Stimulated activated CD4-positive, alpha-beta T cell treated with anti-CD3 and anti-CD28 coated beads, Interleukin-1b, Interleukin-23, amount 100 ng/mL, for 48 hours (primary cell): ENCODE measurements around the gene ZNF598.
"Not testable (repeated sequence)": the region's sequence is repeated elsewhere in the genome, so short reads cannot be mapped to it uniquely, and the experiment has no call there.

Experiments
- DNase-seq: peaks from one replicate; pipeline ENCODE4 v3.0.0-alpha.2; 2020

Gene ZNF598

DNA sequence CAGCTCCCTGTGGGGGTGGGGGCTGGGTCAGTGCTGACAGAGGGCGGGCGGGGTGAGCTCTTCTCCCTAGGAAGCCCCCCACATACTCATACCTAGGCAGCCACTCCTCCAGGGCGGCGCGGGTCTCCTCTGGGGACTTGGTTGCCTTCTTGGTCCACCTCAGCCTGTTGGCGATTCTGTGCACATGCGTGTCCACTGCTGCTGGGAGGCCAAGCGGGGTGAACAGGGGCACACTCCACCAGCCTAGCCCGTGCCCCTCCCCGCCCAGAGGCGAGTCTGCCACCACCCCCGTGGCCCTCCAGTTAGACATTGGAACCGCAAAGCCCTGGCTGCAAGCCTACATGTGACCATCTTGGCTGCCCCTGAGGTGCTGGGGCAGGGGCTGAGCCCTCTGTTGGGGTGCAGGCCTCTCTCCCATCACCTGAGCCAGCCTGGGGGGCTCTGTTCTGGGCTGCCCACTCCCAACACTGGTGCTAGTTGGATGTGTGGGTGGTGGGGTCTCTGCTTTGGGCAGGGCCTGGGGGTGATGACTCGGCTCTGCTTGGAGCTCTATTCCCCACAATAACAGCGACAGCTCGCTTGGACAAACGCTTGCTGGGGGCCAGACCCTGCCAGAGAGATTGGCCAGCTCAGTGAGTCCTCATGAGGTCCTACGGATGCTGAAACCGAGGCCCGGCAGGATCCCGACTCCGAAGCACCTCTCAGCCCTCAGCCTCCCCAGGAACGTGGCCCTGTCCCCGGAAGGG lies 30.6 kb upstream of the ZNF598 start:
- no peak for DNase-seq

DNA sequence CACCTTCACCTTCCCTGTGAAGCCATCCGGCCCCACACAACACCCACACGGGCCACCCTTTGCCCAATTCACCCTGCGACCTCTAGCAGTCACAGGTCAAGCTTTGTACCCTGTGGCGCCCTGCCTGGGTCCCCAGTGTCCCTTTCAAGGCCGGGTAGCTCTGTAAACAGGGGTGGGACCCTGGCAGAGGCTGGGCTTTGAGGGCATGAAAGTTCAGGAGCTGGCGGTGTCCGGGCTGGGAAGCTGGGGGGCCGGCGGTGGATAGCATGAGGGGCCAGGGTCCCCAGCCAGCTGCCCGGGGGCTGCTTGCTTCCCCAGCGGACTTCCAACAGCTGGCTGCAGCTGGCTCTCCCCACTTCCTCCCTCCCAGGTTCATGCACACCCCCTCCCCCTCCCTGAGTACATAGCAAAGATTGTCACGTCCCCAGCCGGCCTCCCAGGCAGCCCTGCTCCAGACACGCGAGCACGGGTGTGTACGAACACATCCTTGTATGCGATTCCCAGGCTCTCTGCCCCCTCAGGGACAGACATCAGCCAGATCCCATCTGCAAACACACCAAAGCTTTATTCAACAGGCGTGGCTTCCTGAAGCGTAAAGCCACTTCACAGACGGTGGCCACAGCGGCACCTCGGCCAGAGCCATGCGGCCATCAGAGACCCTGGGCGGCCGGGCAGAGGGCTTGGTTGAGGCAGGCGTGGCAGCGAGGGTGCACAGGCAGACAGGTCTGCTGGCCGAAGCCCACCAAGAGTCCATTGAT lies 29.8 kb upstream of the ZNF598 start:
- no peak for DNase-seq

DNA sequence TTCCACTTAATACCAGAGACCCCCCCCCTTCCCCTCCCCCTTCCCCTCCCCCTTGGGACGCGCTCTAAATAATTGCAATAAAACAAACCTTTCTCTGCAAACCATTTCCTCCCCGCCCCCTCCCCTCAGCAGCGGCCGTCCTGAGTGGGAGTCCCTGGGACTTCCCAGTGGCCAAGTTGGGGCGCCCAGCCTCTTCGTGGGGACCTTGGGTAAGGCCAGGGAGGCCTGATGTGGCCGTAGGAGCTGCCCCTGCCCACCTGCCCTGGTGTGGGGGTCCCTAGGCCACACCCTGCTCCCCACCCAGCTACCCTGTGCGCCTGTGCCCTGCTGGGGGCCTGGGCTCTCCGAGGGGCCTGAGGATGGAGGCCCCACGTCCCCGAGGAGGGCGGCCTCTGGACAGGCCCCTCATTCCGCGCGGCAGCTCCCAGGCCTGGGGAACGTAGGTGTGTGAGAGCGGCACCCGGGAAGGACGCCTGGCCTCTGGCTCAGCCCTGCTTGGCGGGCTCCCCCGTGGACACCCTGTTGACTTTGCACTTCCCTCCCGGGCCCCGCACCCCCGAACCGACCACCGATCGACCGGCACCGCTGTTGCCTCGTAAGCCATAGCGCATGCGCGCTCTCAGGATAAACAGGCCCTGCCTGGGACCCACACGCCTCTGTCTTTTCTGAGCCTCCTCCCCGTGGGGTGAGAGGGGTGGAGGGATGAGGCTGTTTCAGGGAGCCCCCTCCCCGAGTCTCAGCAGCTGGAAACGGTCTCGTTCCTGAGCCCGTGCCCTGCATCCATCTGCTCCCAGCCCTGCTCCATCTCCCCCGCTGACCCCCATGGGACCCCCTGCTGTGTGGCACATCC lies 29.0 kb upstream of the ZNF598 start:
- DNase-seq = no peak

DNA sequence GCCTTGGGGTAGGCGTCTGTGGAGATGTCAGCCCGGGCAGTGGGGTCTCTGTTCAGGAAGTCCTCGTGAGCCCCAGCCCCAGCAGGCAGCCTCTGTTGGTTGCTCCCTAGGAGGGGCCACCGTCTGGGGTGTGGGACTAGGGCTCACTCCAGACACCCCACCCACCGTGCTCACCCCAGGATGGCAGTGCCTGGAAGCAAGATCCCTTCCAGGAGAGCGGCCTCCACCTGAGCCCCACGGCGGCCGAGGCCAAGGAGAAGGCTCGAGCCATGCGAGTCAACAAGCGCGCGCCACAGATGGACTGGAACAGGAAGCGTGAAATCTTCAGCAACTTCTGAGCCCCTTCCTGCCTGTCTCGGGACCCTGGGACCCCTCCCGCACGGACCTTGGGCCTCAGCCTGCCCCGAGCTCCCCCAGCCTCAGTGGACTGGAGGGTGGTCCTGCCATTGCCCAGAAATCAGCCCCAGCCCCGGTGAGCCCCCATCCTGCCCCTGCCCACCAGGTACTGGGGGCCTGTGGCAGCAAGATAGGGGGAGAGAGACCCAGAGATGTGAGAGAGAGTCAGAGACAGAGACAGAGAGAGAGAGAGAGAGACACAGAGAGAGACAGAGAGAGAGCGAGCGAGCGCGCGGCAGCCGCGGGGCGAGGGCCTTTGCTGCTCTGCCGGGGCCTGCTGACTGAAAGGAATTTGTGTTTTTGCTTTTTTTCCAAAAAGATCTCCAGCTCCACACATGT lies 28.2 kb upstream of the ZNF598 start:
- DNase-seq = no peak

DNA sequence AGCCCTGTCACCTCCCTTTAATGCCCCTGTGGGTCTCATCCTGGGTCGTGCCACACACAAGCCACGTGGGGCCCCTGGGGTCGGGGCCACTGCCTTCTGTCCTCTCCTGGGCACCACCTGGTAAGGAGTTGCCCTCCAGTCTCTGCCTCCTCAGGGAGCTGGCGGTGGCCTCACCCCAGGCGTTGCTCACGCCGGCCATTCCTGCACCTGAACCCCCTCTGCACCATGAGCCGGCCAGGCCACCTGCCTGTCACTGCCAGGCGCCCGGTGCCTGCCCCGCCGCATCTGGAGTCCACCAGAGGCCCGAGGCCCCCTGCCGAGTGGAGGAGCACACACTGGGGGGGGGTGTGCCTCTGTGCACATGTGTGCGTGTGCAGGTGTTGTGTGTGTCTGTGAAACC lies 27.5 kb upstream of the ZNF598 start:
- DNase-seq = no peak

DNA sequence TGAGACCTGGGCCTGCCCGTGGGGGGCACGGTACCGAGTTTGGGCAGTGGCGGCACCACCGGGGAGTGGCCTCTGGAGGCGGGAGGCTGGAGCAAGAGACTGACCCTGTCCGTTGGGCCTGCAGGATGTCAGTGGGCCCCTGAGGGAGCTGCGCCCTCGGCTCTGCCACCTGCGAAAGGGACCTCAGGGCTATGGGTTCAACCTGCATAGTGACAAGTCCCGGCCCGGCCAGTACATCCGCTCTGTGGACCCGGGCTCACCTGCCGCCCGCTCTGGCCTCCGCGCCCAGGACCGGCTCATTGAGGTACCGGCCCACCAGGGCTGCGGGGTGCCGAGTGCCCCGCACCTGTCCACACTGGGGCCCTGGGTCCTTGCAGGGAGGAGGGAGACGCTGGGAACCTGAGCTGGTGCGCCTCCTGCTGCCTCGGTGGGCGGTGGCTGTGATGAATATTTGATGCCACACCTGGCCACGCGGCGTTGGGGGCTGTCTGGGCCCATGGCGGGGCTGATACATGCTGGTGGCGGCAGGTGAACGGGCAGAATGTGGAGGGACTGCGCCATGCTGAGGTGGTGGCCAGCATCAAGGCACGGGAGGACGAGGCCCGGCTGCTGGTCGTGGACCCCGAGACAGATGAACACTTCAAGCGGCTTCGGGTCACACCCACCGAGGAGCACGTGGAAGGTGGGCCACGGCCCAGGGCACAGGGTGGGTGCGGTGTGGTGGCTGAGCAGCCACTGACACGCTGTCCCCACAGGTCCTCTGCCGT lies 26.8 kb upstream of the ZNF598 start:
- no peak for DNase-seq

DNA sequence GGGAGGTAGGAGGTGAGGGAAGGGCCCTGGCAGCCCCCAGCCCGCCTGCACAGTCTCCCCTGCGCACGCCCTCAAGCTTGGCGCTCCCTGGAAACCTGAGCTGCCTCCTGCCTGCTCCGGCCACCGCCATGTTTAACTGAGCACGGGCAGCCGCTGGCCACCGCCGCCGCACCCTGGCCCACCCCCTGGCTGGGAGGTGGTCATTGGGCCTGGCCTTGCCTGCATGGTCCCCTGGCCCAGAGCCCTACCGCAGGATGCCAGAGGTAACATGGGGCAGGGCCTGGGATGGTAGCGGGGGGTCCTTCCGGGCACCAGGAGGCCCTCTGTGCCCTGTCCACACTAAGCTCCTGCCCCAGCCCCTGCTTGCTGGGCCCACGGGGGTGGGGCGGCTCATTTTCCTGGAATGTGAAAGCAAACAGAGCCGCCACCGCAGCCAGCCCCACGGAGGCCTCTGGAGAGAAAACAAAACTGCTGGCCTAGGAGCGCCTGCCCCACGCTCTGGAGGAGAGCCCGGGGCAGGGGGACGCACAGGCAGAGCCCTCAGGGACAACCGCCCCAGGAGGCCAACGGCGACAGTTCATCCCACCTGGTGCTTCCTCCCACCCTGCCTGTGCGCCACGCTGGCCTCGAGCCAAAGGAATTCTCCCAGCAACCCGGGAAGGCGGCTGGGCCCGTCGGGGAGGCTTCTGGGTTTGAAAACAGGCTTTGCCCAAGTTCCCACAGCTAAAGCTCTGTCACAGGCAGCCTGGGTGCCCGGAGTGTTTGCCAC lies 26.0 kb upstream of the ZNF598 start:
- no peak for DNase-seq

DNA sequence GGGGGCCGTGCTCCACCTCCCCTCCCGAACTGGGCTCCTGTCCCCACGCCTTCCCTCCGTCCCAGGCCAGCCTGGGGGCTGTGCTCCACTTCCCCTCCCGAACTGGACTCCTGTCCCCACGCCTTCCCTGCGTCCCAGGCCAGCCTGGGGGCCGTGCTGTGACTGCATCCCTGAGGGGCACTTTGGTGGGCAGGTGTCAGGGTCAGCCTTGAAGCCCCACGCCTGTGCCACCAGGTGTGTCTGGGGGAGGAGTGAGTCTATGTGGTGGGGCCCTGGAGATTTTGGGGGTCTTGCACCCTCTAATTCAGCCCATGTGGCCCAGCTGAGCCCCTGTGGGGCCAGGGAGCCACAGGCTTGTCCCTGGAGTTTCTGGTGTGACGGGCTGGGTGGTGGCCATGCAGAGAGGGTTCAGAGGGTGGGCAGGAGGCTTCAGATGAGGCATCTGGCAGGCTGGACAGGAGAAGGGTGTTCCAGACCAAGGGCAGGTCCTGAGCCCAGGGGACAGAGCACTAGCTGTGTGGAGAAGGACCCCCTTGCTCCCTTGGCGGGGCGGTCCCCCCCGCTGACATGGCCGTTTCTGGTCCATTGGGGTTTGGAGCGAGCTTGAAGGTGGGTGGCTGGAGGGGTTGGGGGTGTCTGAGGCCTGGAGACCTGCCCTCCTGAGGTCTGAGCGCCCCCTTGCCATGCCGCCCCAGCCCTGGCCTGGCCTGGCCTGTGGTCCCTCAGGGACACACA lies 25.2 kb upstream of the ZNF598 start:
- no peak for DNase-seq

DNA sequence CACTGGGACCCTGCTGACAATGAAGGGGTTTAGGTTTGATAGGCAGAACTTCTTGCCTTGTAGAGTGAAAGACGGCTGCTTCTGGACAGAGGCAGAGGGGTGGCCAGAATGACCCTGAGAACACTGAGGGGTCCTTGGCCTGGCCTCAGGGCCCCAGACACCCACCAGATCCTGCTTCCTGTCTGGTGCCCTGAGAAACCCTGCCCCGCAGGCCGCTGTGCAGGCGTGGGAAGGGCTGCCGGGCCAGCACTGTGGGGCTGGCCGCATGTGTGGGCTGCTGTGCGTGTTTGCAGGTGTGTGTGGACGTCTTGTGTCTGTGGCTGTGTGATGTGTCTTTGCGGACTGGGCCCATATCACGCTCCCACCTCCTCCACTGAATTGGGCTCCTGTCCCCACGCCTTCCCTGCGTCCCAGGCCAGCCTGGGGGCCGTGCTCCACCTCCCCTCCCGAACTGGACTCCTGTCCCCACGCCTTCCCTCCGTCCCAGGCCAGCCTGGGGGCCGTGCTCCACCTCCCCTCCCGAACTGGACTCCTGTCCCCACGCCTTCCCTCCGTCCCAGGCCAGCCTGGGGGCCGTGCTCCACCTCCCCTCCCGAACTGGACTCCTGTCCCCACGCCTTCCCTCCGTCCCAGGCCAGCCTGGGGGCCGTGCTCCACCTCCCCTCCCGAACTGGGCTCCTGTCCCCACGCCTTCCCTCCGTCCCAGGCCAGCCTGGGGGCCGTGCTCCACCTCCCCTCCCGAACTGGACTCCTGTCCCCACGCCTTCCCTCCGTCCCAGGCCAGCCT lies 24.5 kb upstream of the ZNF598 start:
- DNase-seq = not testable (repeated sequence)

DNA sequence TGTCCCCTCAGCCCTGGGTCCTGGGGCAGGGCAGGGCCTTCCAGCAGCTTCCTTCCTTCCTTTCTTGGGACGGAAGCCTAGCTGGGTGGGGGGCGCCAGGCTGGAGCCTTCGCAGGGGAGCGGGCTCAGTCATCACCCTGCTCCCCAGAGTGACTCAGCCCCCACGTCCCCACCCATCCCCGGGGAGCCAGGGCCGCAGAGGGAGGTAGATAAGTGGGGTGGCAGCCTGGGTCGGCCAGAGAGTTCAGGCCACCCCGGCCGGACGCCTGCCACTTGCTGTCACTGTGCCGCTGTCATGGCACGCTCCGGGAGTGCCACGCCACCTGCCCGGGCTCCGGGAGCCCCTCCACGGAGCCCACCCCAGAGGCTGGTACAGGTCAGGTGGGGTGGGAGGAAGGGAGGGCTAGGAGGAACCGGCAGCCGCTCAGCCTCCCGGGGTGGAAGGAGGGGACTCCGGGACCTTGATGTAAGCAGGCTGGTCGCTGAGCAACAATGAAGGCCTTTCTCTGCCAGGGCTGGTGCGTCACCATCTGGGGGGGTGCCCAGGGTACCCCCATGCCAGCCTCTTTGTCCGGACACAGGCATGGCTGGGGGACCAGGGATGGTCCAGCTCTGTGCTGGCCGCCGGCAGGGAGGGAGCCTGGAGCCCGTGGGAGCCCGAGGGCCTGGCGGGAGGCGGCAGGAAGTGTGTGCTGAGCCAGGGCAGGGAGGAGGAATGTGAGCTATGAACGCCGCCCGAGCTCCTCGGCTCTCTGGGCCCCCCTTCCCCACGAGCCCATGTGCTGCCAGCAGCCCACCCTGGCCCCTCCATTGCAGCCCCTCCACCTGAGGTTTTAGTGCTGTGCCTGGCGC lies 23.7 kb upstream of the ZNF598 start:
- no peak for DNase-seq

DNA sequence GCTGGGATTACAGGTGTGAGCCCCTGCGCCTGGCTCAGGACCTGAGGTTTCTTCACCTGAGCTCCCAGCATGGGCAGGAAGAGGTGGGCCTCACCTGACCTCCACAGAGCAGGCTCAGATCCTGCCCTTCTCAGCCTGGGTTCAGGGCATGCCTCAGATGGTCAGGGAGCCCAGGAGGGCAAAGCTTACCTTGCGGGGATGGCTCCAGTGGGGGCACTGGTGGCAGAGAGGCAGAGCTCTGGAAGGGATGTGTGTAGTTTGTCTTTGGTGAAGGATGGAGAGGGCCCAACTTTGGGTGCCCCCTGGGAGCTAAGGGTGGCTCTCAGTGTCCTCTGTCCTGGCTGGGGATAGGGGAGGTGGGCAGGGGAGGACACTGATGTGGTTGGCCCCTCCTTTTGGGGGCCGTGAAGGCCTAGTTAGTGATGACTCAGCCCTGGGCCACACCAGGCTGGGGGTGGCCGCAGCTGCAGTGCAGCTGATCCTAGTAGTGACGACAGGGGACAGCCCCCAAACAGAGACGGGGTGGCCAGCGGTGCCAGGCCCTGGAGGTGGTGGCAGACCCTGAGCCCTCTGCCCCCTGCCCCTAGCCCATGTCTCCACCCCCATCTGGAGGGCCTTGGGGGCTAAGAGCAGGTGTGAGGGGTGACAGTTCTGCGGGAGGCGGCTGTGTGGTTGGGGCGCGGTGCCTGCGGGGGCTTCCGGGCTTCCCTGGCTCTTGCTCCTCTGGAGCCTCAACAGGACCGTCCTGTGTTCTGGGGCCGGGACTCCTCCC lies 22.9 kb upstream of the ZNF598 start:
- DNase-seq = no peak

DNA sequence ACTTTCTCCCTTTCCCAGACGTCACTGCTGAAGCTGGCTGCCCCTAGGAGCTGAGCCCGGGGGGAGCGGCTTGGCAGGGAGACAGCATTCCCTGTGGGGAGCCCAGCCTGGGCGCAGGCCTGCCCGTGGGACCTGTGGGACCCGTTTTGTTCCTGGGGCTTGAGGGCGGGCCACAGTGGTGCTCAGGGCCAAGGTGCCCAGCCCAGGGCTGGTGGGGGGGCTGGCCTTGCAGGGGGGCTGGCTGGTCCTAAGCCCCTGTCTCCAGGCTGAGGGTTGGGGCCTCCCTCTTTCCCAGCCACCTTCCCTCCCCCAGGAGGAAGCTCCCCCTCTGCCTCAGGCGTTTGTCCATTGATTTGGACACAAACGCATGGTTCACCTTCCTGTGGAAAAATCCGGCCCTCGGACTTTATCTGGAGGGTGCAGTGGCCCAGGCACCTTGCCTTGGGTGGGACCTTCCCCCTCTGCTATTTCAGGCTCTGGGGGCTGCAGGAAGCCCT lies 21.5 kb upstream of the ZNF598 start:
- no peak for DNase-seq

DNA sequence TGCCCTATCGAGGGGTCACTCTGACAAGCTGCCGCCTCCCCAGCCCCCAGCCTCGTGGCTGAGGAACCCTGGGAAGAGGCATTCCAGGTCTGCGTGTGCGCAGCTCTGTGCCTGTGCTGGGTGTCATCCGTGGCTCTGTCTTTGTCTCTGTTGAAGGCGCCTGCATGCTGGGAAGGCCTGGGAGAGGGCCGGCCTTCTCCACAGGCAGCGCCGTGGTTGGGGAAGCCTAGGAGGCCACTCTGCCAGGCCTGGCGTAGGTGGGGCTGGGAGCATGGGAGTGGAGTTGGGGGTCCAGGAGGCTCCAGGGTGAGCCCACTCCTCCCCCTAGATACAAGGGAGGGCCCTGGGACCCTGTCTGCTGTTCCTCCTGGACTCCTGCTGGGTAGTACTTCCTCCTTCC lies 20.4 kb upstream of the ZNF598 start:
- DNase-seq = no peak

DNA sequence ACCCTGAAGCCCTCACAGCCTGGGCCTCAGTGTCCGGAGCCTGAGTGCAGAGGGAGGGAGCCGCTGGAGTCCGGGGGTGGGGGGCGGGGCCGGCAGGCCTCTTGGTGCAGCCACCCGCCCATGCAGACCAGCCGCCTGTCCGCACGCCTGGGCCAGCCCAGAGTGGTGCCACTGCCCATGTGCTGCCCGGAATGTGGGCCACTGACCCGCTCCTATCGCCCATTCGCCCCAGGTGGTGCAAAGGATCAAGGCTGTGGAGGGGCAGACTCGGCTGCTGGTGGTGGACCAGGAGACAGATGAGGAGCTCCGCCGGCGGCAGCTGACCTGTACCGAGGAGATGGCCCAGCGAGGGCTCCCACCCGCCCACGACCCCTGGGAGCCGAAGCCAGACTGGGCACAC lies 19.7 kb upstream of the ZNF598 start:
- no peak for DNase-seq

DNA sequence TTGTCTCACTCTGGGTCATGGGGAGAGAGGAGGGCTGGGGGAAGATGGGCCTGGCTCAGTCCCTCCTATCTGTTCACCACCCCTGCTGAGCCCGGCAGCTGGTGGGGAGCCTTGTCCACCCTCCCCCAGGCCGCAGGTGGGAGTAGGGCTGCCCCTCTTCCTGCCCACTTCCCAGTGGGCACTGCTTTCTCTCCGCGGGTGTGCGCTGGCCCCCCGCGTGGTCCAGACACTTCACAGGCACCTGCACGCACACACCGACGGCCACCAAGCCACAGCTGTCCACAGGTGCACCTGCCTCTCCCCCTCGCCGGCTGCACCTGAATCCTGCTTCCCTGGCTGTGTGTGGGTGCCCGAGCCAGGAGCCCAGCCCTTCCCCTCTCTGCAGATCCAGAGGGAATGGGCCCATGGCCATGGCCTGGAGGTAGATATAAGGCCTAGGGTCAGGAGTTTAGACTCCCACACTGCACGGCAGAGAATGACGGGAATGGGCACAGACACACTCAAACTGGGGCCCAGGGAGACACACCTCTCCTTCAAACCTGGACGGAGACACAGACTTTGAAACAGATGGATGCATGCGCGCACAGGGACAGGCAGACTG lies 19.1 kb upstream of the ZNF598 start:
- DNase-seq = no peak

DNA sequence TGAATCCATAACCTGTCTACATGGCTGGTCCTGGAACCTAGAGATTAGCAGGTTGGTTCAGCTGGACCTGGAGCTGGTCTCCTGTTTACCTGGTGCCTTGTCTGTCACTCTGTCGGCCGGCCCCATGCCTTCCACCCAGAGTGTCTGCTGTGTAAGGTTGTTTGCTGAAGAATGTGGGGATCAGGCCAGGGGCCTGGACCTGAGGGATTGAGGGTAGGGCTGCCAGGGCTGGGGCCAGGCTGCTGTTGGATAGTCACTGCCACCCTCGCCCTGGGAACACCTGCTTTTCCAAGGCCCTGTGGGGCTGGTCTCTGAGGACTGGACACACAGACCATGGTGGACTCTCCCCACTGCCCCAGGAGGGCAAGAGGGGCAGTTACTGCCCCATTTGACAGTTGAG lies 18.5 kb upstream of the ZNF598 start:
- no peak for DNase-seq
